ENCODE data around the gene PHF2.

PHF2 gene

DNA sequence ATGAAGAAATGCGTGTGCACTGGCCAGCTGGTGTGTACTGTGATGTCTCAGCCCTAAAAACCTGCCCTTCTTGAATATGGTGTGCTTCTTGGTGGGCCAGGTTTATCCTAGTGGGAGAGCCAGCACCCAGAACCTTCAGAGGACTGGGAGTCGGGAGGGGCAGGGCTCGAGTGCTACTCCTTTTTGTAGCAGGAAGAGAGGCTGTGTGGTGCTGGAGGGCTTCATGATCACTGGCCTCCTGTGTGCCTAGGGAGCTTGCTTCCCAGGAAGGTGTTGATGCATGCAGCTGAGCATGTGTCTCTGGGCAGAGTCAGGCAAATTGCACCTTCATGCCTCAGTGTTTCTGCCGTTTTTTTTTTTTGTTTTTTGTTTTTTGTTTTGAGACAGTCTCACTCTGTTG lies 20.0 kb downstream of the PHF2 start:
- Histone ChIP-seq H3K27me3 (ENCODE audit: low read length) (no peaks in the 10 kb centered on the region), H3F3A (ENCODE audit: insufficient read depth) (no peaks in the 10 kb centered on the region), H3K27ac (ENCODE audit: low read depth, low read length) (no peak overlapping the region), H3K36me3 (ENCODE audit: low read length) (no peaks in the 10 kb centered on the region), H3K9ac (ENCODE audit: low read length) (no peak overlapping the region), H2AFZ (ENCODE audit: low read depth, low read length, severe bottlenecking) (no peak overlapping the region), H3K4me3 (ENCODE audit: insufficient read depth, low read length, poor library complexity, severe bottlenecking) (no peak overlapping the region), H3K79me2 (ENCODE audit: insufficient read depth, low read length) (no peaks in the 10 kb centered on the region), H4K20me1 (ENCODE audit: low read depth, low read length) (no peaks in the 10 kb centered on the region), H3K9me3 (ENCODE audit: insufficient read depth, low read length) (no peaks in the 10 kb centered on the region), H3K4me2 (ENCODE audit: low read depth, low read length, poor library complexity, severe bottlenecking) (no peak overlapping the region), H3K9me2 (replicated peaks; ENCODE audit: insufficient read depth, low read length) (no peaks in the 10 kb centered on the region)
- no peak for TF ChIP-seq EZH2phosphoT487 (conservative IDR thresholded peaks at IDR 0.05; ENCODE audit: low read length)
- TF ChIP-seq, protein P1, sequence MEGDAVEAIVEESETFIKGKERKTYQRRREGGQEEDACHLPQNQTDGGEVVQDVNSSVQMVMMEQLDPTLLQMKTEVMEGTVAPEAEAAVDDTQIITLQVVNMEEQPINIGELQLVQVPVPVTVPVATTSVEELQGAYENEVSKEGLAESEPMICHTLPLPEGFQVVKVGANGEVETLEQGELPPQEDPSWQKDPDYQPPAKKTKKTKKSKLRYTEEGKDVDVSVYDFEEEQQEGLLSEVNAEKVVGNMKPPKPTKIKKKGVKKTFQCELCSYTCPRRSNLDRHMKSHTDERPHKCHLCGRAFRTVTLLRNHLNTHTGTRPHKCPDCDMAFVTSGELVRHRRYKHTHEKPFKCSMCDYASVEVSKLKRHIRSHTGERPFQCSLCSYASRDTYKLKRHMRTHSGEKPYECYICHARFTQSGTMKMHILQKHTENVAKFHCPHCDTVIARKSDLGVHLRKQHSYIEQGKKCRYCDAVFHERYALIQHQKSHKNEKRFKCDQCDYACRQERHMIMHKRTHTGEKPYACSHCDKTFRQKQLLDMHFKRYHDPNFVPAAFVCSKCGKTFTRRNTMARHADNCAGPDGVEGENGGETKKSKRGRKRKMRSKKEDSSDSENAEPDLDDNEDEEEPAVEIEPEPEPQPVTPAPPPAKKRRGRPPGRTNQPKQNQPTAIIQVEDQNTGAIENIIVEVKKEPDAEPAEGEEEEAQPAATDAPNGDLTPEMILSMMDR (IDR thresholded peaks at IDR 0.05; ENCODE audit: insufficient read depth, low read length, poor library complexity, severe bottlenecking) = no peak

DNA sequence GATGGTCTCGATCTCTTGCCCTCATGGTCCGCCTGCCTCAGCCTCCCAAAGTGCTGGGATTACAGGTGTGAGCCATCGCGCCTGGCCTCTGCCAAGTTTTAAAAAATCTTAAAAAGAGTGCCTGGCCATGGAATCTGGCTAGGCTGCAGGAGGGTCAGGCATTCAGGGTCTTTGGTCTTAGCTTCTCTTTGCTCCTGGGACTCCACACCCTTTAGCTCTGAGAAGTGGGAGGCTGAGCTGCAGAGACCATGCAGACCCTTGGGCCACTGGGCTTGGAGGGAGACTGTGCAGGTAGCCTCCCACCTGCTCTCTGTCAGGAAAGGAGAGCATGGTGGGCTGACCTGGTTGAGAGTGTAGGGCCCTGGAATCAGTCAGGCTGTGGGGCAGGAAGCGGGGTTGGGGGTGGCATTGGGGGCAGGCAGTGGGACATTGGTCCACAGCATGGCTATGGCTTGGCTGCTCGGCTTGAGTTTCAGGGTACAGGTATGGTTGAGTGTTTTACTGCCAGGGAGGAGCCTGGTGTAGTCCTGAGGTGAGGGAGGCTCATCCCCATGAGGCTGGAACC lies 20.8 kb downstream of the PHF2 start:
- H3K27ac ChIP-seq (ENCODE audit: low read depth, low read length) = no peak overlapping the region
- H3K9me2 ChIP-seq (replicated peaks; ENCODE audit: insufficient read depth, low read length) = no peaks in the 10 kb centered on the region
- no peaks in the 10 kb centered on the region for H3K79me2 ChIP-seq (ENCODE audit: insufficient read depth, low read length)
- H4K20me1 ChIP-seq (ENCODE audit: low read depth, low read length) = no peaks in the 10 kb centered on the region
- H3K9me3 ChIP-seq (ENCODE audit: insufficient read depth, low read length) = no peaks in the 10 kb centered on the region
- H3F3A ChIP-seq (ENCODE audit: insufficient read depth) = no peaks in the 10 kb centered on the region
- no peak overlapping the region for H3K4me3 ChIP-seq (ENCODE audit: insufficient read depth, low read length, poor library complexity, severe bottlenecking)
- H3K27me3 ChIP-seq (ENCODE audit: low read length) = no peaks in the 10 kb centered on the region
- no peak overlapping the region for H2AFZ ChIP-seq (ENCODE audit: low read depth, low read length, severe bottlenecking)
- no peaks in the 10 kb centered on the region for H3K36me3 ChIP-seq (ENCODE audit: low read length)
- no peak overlapping the region for H3K9ac ChIP-seq (ENCODE audit: low read length)
- no peak for TF ChIP-seq EZH2phosphoT487 (conservative IDR thresholded peaks at IDR 0.05; ENCODE audit: low read length)
- TF ChIP-seq, protein P1 (IDR thresholded peaks at IDR 0.05; ENCODE audit: insufficient read depth, low read length, poor library complexity, severe bottlenecking) = no peak
- no peak overlapping the region for H3K4me2 ChIP-seq (ENCODE audit: low read depth, low read length, poor library complexity, severe bottlenecking)

DNA sequence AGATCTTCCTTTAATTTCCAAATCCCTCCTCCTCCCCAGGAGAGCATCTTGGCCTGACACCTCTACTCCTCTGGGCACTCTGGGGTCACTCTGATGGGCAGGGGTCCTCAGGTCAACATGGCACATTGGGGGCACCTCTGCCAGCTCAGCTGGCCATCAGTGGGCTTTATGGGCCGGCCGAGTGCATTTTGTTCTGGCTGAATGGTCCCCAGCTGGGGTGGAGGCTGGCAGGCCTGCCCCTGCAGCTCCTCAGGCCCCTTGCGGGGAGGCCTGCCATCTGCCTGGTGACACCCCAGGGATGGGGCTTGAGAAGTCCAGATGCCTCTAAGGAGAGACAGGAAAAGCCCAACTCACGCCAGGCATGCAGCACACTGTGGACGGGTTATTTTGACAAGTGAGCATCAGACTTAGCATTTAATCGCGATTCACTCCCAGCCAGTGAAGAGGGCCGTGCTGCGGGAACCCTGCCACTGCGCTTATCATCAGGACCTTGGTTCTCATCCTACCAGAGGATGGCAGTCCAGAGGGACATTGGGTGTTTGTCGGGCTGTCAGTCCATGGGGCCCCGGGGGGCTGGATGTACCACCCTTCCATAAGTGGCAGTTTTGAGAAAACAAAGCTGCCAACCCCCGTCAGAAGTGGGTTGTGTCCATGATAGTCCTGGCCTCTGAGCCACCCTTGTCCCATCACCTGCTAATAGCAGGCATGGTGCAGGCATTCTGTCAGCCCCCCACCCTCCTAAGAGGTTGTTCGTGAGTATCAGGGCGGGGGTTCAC lies 21.7 kb downstream of the PHF2 start:
- Histone ChIP-seq H3K9ac (ENCODE audit: low read length) (no peak overlapping the region), H3K4me3 (ENCODE audit: insufficient read depth, low read length, poor library complexity, severe bottlenecking) (no peak overlapping the region), H3K36me3 (ENCODE audit: low read length) (no peaks in the 10 kb centered on the region), H3F3A (ENCODE audit: insufficient read depth) (no peaks in the 10 kb centered on the region), H3K4me2 (ENCODE audit: low read depth, low read length, poor library complexity, severe bottlenecking) (no peak overlapping the region), H2AFZ (ENCODE audit: low read depth, low read length, severe bottlenecking) (no peak overlapping the region), H3K9me3 (ENCODE audit: insufficient read depth, low read length) (no peaks in the 10 kb centered on the region), H4K20me1 (ENCODE audit: low read depth, low read length) (no peaks in the 10 kb centered on the region), H3K27me3 (ENCODE audit: low read length) (no peaks in the 10 kb centered on the region), H3K9me2 (replicated peaks; ENCODE audit: insufficient read depth, low read length) (no peaks in the 10 kb centered on the region), H3K79me2 (ENCODE audit: insufficient read depth, low read length) (no peaks in the 10 kb centered on the region), H3K27ac (ENCODE audit: low read depth, low read length) (no peak overlapping the region)
- TF ChIP-seq, protein P1 (IDR thresholded peaks at IDR 0.05; ENCODE audit: insufficient read depth, low read length, poor library complexity, severe bottlenecking) = no peak
- no peak for TF ChIP-seq EZH2phosphoT487 (conservative IDR thresholded peaks at IDR 0.05; ENCODE audit: low read length)

Measured in SU-DHL-6 (cell line).